GM23338 (cell line): ENCODE data around the gene GCN1. TPM values are rescaled to one million over a fixed set of nuclear protein-coding genes. Genes with fewer than 3 reads are reported as not detected.

Source experiments
- ATAC-seq: fragments of 200-7000 bp; cut with Tn5 transposase; 3 replicates; pipeline ENCODE4 v1.9.1; 2020
- DNase-seq: peaks from one replicate; pipeline ENCODE4 v3.0.0-alpha.2; 2015; ENCODE audit warnings: low spot score
- H2AFZ ChIP-seq: fragments of 200-600 bp; sonication (generic); 2 replicates; pipeline ENCODE4 v1.8.0; 2016; ENCODE audit warnings: antibody characterized with exemption, mild to moderate bottlenecking, moderate library complexity
- H3F3A ChIP-seq: fragments of 200-600 bp; sonication (generic); replicated peaks from 2 replicates; pipeline ENCODE4 v1.8.0; 2017; ENCODE audit warnings: antibody characterized with exemption, mixed run types, low read depth
- H3K27ac ChIP-seq: fragments of 200-600 bp; sonication (generic); 2 replicates; pipeline ENCODE4 v1.6.1; 2016; ENCODE audit warnings: low read depth
- H3K27me3 ChIP-seq: fragments of 200-600 bp; sonication (generic); 2 replicates; pipeline ENCODE4 v1.8.0; 2016; ENCODE audit warnings: mild to moderate bottlenecking, mixed run types, moderate library complexity; ENCODE audit not compliant: insufficient read depth
- H3K36me3 ChIP-seq: fragments of 200-600 bp; sonication (generic); 2 replicates; pipeline ENCODE4 v1.8.0; 2016; ENCODE audit warnings: mild to moderate bottlenecking; ENCODE audit not compliant: insufficient read depth
- H3K4me1 ChIP-seq: fragments of 200-600 bp; sonication (generic); 2 replicates; pipeline ENCODE4 v1.8.0; 2016; ENCODE audit warnings: mild to moderate bottlenecking, moderate library complexity; ENCODE audit not compliant: insufficient read depth
- H3K4me2 ChIP-seq: fragments of 200-600 bp; sonication (generic); 2 replicates; pipeline ENCODE4 v1.7.1; 2017; ENCODE audit warnings: mixed run types
- H3K4me3 ChIP-seq: fragments of 200-600 bp; sonication (generic); 2 replicates; pipeline ENCODE4 v1.6.1; 2016; ENCODE audit warnings: mixed run types
- H3K79me2 ChIP-seq: fragments of 200-600 bp; sonication (generic); replicated peaks from 2 replicates; pipeline ENCODE4 v1.8.0; 2017; ENCODE audit warnings: mild to moderate bottlenecking; ENCODE audit not compliant: insufficient read depth
- H3K9me2 ChIP-seq: fragments of 200-600 bp; sonication (generic); 2 replicates; pipeline ENCODE4 v1.8.0; 2017; ENCODE audit not compliant: insufficient read depth
- H4K20me1 ChIP-seq: fragments of 200-600 bp; sonication (generic); replicated peaks from 2 replicates; pipeline ENCODE4 v1.8.0; 2017; ENCODE audit warnings: mild to moderate bottlenecking; ENCODE audit not compliant: insufficient read depth
- H3K27ac Mint-ChIP-seq: 2 replicates; pipeline ENCODE4 v1.8.0; 2020; ENCODE audit warnings: inconsistent platforms, mild to moderate bottlenecking, moderate library complexity, mixed read lengths
- H3K27me3 Mint-ChIP-seq: 3 replicates; pipeline ENCODE4 v1.8.0; 2022; ENCODE audit warnings: low read depth, mild to moderate bottlenecking, moderate library complexity, mixed read lengths, inconsistent platforms; ENCODE audit not compliant: insufficient read depth, poor library complexity
- H3K36me3 Mint-ChIP-seq: 3 replicates; pipeline ENCODE4 v1.8.0; 2021; ENCODE audit warnings: low read depth, mild to moderate bottlenecking, inconsistent platforms, moderate library complexity, mixed read lengths
- H3K4me1 Mint-ChIP-seq: 3 replicates; pipeline ENCODE4 v1.8.0; 2020; ENCODE audit warnings: mild to moderate bottlenecking, inconsistent platforms, mixed read lengths
- H3K4me3 Mint-ChIP-seq: 3 replicates; pipeline ENCODE4 v1.8.0; 2021; ENCODE audit warnings: moderate library complexity, mild to moderate bottlenecking, inconsistent platforms, mixed read lengths
- H3K9me3 Mint-ChIP-seq: 3 replicates; pipeline ENCODE4 v1.8.0; 2020; ENCODE audit warnings: moderate library complexity, mild to moderate bottlenecking, inconsistent platforms, mixed read lengths
- CREB1 ChIP-seq: fragments of 250-450 bp; sonication (Bioruptor Pico); IDR thresholded peaks from 2 replicates; pipeline ENCODE4 v1.5.0; 2020; ENCODE audit warnings: low read depth, mild to moderate bottlenecking, moderate library complexity
- EZH2 ChIP-seq: fragments of 200-600 bp; sonication (generic); IDR thresholded peaks from one replicate; pipeline ENCODE4 v1.8.0; 2017; ENCODE audit warnings: antibody characterized with exemption, mild to moderate bottlenecking, low read depth; ENCODE audit not compliant: unreplicated experiment
- EZH2phosphoT487 ChIP-seq: fragments of 200-600 bp; sonication (generic); IDR thresholded peaks from one replicate; pipeline ENCODE4 v1.8.1; 2018; ENCODE audit warnings: antibody characterized with exemption; ENCODE audit not compliant: unreplicated experiment
- NANOG ChIP-seq: IDR thresholded peaks from 2 replicates; pipeline ENCODE4 v1.6.1; 2016; ENCODE audit warnings: antibody characterized with exemption, borderline replicate concordance
- POLR2AphosphoS5 ChIP-seq: IDR thresholded peaks from 2 replicates; pipeline ENCODE4 v1.6.1; 2016; ENCODE audit warnings: antibody characterized with exemption, low read depth
- STAT1 ChIP-seq: IDR thresholded peaks from one replicate; pipeline ENCODE4 v1.6.1; 2016; ENCODE audit warnings: antibody characterized with exemption; ENCODE audit not compliant: unreplicated experiment
- ZNF331 ChIP-seq: fragments of 250-450 bp; sonication (Bioruptor Pico); IDR thresholded peaks from 2 replicates; pipeline ENCODE4 v1.5.0; 2020; ENCODE audit warnings: low read depth, mild to moderate bottlenecking, moderate library complexity
- polyA plus RNA-seq: library from polyadenylated mRNA; unstranded; fragments of >200 nt; fragmentation: Nextera tagmentation; extraction: Ambion mirVana; gene quantifications from 2 replicates; pipeline ENCODE4 v1.2.1, GENCODE V29; 2016
- total RNA-seq: library from RNA; depleted of rRNA; stranded (reverse); fragments of >200 nt; shearing (Covaris generic); gene quantifications from 2 replicates; pipeline ENCODE4 v1.2.3, GENCODE V29; 2014
- TF ChIP-seq, protein P1 (sequence below): fragments of 250-450 bp; sonication (Bioruptor Pico); IDR thresholded peaks from 2 replicates; pipeline ENCODE4 v1.5.0; 2020; ENCODE audit warnings: mild to moderate bottlenecking, moderate library complexity
- TF ChIP-seq, protein P2 (sequence below): IDR thresholded peaks from one replicate; pipeline ENCODE4 v1.6.1; 2018; ENCODE audit warnings: antibody characterized with exemption; ENCODE audit not compliant: unreplicated experiment

Gene GCN1
- total and polyA plus RNA-seq, 2 experiments from 2014 or later = 18.0 to 177 TPM

DNA sequence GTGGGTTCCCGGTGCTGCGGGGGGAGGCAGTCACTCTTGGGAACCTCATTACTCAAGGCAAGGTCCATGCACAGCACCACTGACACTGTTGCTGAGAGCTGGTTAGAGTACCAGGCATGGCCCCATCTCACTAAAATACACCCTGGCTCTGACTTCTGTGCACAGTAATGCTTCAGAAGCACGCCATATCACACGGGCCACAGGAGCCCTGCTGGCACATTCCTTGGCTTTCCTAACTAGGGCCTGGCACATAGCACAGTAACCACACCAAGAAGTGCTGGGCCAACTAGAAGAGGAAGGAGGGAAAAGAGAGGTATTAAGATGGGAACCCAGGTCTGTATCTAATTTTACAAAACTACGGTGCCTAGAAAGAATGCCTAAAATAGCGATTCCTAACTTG, 64.5 kb downstream of the GCN1 start (continued):
- TF ChIP-seq, protein P1, sequence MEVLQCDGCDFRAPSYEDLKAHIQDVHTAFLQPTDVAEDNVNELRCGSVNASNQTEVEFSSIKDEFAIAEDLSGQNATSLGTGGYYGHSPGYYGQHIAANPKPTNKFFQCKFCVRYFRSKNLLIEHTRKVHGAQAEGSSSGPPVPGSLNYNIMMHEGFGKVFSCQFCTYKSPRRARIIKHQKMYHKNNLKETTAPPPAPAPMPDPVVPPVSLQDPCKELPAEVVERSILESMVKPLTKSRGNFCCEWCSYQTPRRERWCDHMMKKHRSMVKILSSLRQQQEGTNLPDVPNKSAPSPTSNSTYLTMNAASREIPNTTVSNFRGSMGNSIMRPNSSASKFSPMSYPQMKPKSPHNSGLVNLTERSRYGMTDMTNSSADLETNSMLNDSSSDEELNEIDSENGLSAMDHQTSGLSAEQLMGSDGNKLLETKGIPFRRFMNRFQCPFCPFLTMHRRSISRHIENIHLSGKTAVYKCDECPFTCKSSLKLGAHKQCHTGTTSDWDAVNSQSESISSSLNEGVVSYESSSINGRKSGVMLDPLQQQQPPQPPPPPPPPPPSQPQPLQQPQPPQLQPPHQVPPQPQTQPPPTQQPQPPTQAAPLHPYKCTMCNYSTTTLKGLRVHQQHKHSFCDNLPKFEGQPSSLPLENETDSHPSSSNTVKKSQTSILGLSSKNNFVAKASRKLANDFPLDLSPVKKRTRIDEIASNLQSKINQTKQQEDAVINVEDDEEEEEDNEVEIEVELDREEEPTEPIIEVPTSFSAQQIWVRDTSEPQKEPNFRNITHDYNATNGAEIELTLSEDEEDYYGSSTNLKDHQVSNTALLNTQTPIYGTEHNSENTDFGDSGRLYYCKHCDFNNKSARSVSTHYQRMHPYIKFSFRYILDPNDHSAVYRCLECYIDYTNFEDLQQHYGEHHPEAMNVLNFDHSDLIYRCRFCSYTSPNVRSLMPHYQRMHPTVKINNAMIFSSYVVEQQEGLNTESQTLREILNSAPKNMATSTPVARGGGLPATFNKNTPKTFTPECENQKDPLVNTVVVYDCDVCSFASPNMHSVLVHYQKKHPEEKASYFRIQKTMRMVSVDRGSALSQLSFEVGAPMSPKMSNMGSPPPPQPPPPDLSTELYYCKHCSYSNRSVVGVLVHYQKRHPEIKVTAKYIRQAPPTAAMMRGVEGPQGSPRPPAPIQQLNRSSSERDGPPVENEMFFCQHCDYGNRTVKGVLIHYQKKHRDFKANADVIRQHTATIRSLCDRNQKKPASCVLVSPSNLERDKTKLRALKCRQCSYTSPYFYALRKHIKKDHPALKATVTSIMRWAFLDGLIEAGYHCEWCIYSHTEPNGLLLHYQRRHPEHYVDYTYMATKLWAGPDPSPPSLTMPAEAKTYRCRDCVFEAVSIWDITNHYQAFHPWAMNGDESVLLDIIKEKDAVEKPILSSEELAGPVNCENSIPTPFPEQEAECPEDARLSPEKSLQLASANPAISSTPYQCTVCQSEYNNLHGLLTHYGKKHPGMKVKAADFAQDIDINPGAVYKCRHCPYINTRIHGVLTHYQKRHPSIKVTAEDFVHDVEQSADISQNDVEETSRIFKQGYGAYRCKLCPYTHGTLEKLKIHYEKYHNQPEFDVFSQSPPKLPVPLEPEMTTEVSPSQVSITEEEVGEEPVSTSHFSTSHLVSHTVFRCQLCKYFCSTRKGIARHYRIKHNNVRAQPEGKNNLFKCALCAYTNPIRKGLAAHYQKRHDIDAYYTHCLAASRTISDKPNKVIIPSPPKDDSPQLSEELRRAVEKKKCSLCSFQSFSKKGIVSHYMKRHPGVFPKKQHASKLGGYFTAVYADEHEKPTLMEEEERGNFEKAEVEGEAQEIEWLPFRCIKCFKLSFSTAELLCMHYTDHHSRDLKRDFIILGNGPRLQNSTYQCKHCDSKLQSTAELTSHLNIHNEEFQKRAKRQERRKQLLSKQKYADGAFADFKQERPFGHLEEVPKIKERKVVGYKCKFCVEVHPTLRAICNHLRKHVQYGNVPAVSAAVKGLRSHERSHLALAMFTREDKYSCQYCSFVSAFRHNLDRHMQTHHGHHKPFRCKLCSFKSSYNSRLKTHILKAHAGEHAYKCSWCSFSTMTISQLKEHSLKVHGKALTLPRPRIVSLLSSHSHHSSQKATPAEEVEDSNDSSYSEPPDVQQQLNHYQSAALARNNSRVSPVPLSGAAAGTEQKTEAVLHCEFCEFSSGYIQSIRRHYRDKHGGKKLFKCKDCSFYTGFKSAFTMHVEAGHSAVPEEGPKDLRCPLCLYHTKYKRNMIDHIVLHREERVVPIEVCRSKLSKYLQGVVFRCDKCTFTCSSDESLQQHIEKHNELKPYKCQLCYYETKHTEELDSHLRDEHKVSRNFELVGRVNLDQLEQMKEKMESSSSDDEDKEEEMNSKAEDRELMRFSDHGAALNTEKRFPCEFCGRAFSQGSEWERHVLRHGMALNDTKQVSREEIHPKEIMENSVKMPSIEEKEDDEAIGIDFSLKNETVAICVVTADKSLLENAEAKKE (CRISPR knock-in tag) = no peak
- TF ChIP-seq STAT1 = no peak

DNA sequence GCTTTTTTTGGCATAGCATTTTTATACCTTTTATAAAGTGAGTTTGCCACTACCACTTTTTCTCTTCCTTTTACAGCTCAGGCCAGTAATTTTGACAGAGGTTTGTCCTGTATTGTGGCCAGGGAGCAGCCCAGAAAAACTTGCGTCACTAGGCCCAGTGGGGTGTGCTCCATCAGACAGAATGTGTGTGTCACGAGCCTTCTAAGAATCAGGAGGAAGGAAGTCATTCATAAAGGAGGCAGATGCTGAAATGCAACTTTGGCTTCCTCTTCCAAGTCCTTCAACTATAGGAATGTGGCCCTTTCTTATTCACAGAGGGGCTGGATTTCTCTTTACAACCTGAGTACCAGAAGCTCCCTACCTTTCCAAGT, 67.9 kb downstream of the GCN1 start:
- H3K36me3 ChIP-seq = peaks cover 35% of the 10 kb centered on the region
- Mint-ChIP-seq H3K27me3 (peaks cover 8% of the 10 kb centered on the region), H3K4me3 (peak overlapping the region; percentile 20; the same call in 1 of the 3 replicates), H3K9me3 (no peaks in the 10 kb centered on the region), H3K4me1 (peaks cover 22% of the 10 kb centered on the region), H3K27ac (peak overlapping the region; percentile 85), H3K36me3 (peaks cover 60% of the 10 kb centered on the region)
- ATAC-seq (no peak; the same call in 2 of the 3 replicates), DNase-seq (peak; percentile 59)
- no peaks in the 10 kb centered on the region for H3K79me2 ChIP-seq
- peaks cover 16% of the 10 kb centered on the region for H4K20me1 ChIP-seq
- H3K4me1 ChIP-seq = peaks cover 11% of the 10 kb centered on the region
- no peak overlapping the region for H3K4me2 ChIP-seq
- no peaks in the 10 kb centered on the region for H3K9me2 ChIP-seq
- H3K27me3 ChIP-seq = no peaks in the 10 kb centered on the region
- H2AFZ ChIP-seq = no peak overlapping the region
- H3K4me3 ChIP-seq = no peak overlapping the region
- peaks cover 14% of the 10 kb centered on the region; the same call in 1 of the 2 replicates for H3F3A ChIP-seq
- peak overlapping the region; percentile 16; the same call in 1 of the 2 replicates for H3K27ac ChIP-seq
- TF ChIP-seq POLR2AphosphoS5 = no peak
- TF ChIP-seq CREB1 (CRISPR knock-in tag) = no peak
- TF ChIP-seq, protein P2, sequence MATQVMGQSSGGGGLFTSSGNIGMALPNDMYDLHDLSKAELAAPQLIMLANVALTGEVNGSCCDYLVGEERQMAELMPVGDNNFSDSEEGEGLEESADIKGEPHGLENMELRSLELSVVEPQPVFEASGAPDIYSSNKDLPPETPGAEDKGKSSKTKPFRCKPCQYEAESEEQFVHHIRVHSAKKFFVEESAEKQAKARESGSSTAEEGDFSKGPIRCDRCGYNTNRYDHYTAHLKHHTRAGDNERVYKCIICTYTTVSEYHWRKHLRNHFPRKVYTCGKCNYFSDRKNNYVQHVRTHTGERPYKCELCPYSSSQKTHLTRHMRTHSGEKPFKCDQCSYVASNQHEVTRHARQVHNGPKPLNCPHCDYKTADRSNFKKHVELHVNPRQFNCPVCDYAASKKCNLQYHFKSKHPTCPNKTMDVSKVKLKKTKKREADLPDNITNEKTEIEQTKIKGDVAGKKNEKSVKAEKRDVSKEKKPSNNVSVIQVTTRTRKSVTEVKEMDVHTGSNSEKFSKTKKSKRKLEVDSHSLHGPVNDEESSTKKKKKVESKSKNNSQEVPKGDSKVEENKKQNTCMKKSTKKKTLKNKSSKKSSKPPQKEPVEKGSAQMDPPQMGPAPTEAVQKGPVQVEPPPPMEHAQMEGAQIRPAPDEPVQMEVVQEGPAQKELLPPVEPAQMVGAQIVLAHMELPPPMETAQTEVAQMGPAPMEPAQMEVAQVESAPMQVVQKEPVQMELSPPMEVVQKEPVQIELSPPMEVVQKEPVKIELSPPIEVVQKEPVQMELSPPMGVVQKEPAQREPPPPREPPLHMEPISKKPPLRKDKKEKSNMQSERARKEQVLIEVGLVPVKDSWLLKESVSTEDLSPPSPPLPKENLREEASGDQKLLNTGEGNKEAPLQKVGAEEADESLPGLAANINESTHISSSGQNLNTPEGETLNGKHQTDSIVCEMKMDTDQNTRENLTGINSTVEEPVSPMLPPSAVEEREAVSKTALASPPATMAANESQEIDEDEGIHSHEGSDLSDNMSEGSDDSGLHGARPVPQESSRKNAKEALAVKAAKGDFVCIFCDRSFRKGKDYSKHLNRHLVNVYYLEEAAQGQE = no peak
- TF ChIP-seq NANOG = no peak
- TF ChIP-seq ZNF331 = no peak
- no peak for TF ChIP-seq STAT1
- no peak for TF ChIP-seq EZH2
- TF ChIP-seq EZH2phosphoT487 = no peak
